Muscle of leg (tissue), 11 donors: Measurements from ENCODE around the gene ARHGEF10L. TPM values are rescaled to one million over a fixed set of nuclear protein-coding genes. Genes with fewer than 3 reads are reported as not detected.

Experiments
- DNase-seq: peaks from one replicate; pipeline ENCODE4 v3.0.0; 2013
- H3K27ac ChIP-seq: one replicate; pipeline ENCODE4 v1.5.1; 2013; ENCODE audit warnings: mild to moderate bottlenecking, low read length, control low read depth
- H3K27me3 ChIP-seq: one replicate; pipeline ENCODE4 v1.6.1; 2013; ENCODE audit warnings: low read length; ENCODE audit not compliant: control insufficient read depth, insufficient read depth
- H3K36me3 ChIP-seq: one replicate; pipeline ENCODE4 v1.6.1; 2013; ENCODE audit warnings: low read length; ENCODE audit not compliant: control insufficient read depth, insufficient read depth
- H3K4me1 ChIP-seq: one replicate; pipeline ENCODE4 v1.6.1; 2013; ENCODE audit warnings: low read length; ENCODE audit not compliant: control insufficient read depth, insufficient read depth
- H3K4me3 ChIP-seq: one replicate; pipeline ENCODE4 v1.5.1; 2013; ENCODE audit warnings: low read length, control low read depth
- H3K9me3 ChIP-seq: replicated peaks from 2 replicates; pipeline ENCODE4 v1.6.1; 2013; ENCODE audit warnings: low read depth, low read length; ENCODE audit not compliant: control insufficient read depth
- WGBS: methylation state at CpG from one replicate; pipeline ENCODE4 v1.1.5; 2013; ENCODE audit warnings: missing lambda C conversion rate; ENCODE audit not compliant: insufficient coverage; 5-methylcytosine and 5-hydroxymethylcytosine counted together
- polyA plus RNA-seq, 8 donors: library from polyadenylated mRNA; unstranded; fragments of 120-200 nt; gene quantifications; one replicate each; pipeline versions ENCODE4 v1.2.1 to v1.2.3, GENCODE V29; 2013; ENCODE audit warnings: inconsistent platforms in 1 of 8, low replicate concordance in 1 of 8; ENCODE audit not compliant: insufficient read length in 8 of 8, insufficient read depth in 1 of 8
- total RNA-seq: library from RNA; stranded (reverse); fragments of 120-200 nt; gene quantifications from one replicate; pipeline ENCODE4 v1.2.4, GENCODE V29; 2013

Gene ARHGEF10L
- total and polyA plus RNA-seq, 9 donors: 14.1 to 24.5 (median 22.4) TPM

GRCh38 chr1:17632106-17632505 is 92.6 kb downstream of the ARHGEF10L start:
- peaks cover 12% of the 10 kb centered on the region for H3K4me1 ChIP-seq
- no peak overlapping the region for H3K4me3 ChIP-seq
- 92% methylated on average over 13 of the region's 19 CpGs for WGBS
- no peaks in the 10 kb centered on the region for H3K9me3 ChIP-seq
- DNase-seq: no peak
- no peaks in the 10 kb centered on the region for H3K27me3 ChIP-seq
- peaks cover 81% of the 10 kb centered on the region for H3K36me3 ChIP-seq
- no peak overlapping the region for H3K27ac ChIP-seq

GRCh38 chr1:17632541-17633184 is 93.2 kb downstream of the ARHGEF10L start:
- H3K27ac ChIP-seq: no peak overlapping the region
- peaks cover 77% of the 10 kb centered on the region for H3K36me3 ChIP-seq
- WGBS: 85% methylated on average over 7 of the region's 12 CpGs
- no peaks in the 10 kb centered on the region for H3K9me3 ChIP-seq
- peaks cover 12% of the 10 kb centered on the region for H3K4me1 ChIP-seq
- H3K4me3 ChIP-seq: no peak overlapping the region
- DNase-seq: no peak
- H3K27me3 ChIP-seq: no peaks in the 10 kb centered on the region

DNA sequence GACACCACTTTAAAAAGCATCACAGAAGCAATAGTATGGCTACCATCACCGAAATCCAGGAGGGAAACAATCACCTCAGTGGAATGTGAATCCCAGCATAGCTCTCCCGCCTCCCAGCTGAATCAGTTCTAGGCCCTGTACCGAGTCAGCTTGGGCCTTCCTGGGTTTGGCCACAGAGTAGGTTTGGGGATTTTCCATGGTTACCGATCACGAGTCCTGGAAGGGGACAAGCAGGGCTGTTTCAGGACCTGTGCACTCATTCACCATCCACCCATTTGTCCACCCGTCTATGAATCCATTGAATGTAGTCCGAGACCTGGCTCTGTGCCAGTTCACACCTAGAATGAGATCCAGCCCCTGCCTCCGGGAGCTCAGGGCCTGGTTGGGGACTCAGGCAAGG is 94.2 kb downstream of the ARHGEF10L start:
- Histone ChIP-seq H3K9me3 (no peaks in the 10 kb centered on the region), H3K27ac (no peak overlapping the region), H3K4me3 (no peak overlapping the region), H3K27me3 (no peaks in the 10 kb centered on the region), H3K36me3 (peaks cover 79% of the 10 kb centered on the region), H3K4me1 (peaks cover 12% of the 10 kb centered on the region)
- DNase-seq: no peak
- WGBS: 58% methylated on average over 6 of the region's 8 CpGs

GRCh38 chr1:17635276-17635675 is 95.8 kb downstream of the ARHGEF10L start:
- Histone ChIP-seq H3K27me3 (no peaks in the 10 kb centered on the region), H3K4me1 (peaks cover 4% of the 10 kb centered on the region), H3K9me3 (no peaks in the 10 kb centered on the region), H3K27ac (no peak overlapping the region), H3K4me3 (no peak overlapping the region), H3K36me3 (peaks cover 89% of the 10 kb centered on the region)
- no peak for DNase-seq
- WGBS: 89% methylated on average over 5 of the region's 5 CpGs

DNA sequence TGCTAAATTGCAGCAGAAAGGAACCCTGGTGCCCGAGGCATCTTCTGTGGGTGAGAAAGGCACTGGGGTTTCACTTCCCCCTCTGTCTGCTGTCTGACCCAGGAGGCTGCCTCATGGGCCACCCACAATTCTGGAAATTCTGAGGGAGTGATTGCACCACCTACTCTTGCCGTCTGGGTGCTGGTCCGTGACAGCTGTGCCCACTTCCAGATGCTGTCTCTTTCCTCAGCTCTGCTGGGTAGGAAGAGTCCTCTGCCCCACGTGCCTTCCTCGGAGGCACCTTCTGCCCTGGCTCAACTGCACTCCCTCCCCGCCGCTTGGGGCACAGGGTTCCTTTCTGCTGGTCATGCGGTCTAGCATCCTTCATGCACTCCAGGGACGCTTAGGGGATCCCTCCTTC is 96.3 kb downstream of the ARHGEF10L start:
- no peak overlapping the region for H3K27ac ChIP-seq
- WGBS: 84% methylated on average over 6 of the region's 9 CpGs
- no peaks in the 10 kb centered on the region for H3K9me3 ChIP-seq
- H3K27me3 ChIP-seq: no peaks in the 10 kb centered on the region
- H3K36me3 ChIP-seq: peaks cover 88% of the 10 kb centered on the region
- H3K4me3 ChIP-seq: no peak overlapping the region
- H3K4me1 ChIP-seq: no peaks in the 10 kb centered on the region
- peak; percentile 81 for DNase-seq

- H3K36me3 ChIP-seq: peaks cover 87% of the 10 kb centered on the region
- WGBS: 81% methylated on average over 3 of the region's 3 CpGs
- H3K4me3 ChIP-seq: no peak overlapping the region
- no peaks in the 10 kb centered on the region for H3K9me3 ChIP-seq
- no peaks in the 10 kb centered on the region for H3K27me3 ChIP-seq
- no peak for DNase-seq
- no peaks in the 10 kb centered on the region for H3K4me1 ChIP-seq
- H3K27ac ChIP-seq: no peak overlapping the region
Measured at GRCh38 chr1:17636612-17637011, 97.1 kb downstream of the ARHGEF10L start.

GRCh38 chr1:17637055-17637454 is 97.6 kb downstream of the ARHGEF10L start:
- 93% methylated on average over 4 of the region's 4 CpGs for WGBS
- H3K27me3 ChIP-seq: no peaks in the 10 kb centered on the region
- H3K27ac ChIP-seq: no peak overlapping the region
- no peak for DNase-seq
- H3K4me1 ChIP-seq: no peaks in the 10 kb centered on the region
- H3K36me3 ChIP-seq: peaks cover 84% of the 10 kb centered on the region
- H3K9me3 ChIP-seq: no peaks in the 10 kb centered on the region
- no peak overlapping the region for H3K4me3 ChIP-seq

GRCh38 chr1:17639703-17640340 is 100.3 kb downstream of the ARHGEF10L start:
- H3K4me3 ChIP-seq: no peak overlapping the region
- no peaks in the 10 kb centered on the region for H3K9me3 ChIP-seq
- H3K27me3 ChIP-seq: no peaks in the 10 kb centered on the region
- WGBS: 83% methylated on average over 10 of the region's 14 CpGs
- no peak for DNase-seq
- H3K4me1 ChIP-seq: no peaks in the 10 kb centered on the region
- no peak overlapping the region for H3K27ac ChIP-seq
- H3K36me3 ChIP-seq: peaks cover 73% of the 10 kb centered on the region

DNA sequence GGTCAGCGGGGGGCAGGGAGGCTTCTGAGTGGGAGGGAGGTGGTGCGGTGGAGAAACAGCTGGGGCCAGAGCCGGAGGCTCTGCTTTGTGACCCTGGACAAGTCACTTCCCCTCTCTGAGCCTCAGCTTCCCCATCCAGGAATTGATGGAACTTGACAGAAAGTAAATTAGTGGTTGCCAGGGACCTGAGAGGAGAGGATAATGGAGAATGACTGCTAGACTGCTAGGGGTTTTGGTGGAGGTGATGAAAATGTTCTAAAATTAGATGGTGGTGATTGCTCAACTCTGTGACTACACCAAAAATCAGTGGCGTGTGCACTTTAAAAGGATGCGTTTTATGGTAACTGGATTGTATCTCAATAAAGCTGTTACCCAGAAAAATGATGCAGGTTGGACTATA is 100.9 kb downstream of the ARHGEF10L start:
- Histone ChIP-seq H3K4me1 (no peaks in the 10 kb centered on the region), H3K36me3 (peaks cover 69% of the 10 kb centered on the region), H3K4me3 (no peak overlapping the region), H3K27ac (no peak overlapping the region), H3K9me3 (no peaks in the 10 kb centered on the region), H3K27me3 (no peaks in the 10 kb centered on the region)
- 73% methylated on average over 2 of the region's 5 CpGs for WGBS
- DNase-seq: no peak

DNA sequence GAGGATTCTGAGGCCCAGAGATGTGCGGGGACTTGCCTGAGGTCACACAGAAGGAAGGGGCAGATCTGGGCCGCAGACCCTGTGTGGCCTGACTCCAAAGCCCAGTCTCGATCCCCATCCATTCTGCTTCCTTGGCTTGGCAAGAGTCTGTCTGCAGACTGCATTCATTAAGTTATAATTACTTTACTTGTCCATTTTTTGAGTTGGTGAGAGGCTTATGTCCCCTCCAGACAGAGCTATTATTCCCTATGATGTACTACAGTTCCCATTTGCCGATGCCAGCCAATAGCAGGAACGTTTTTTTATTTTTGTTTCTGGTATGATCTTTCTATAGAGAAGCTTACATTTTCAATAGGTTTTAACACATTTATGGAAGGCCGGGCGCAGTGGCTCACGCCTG is 101.5 kb downstream of the ARHGEF10L start:
- no CpG with 5 or more reads among the region's 8 CpGs for WGBS

More for the DNA sequence above, 101.5 kb downstream of the ARHGEF10L start:
- H3K4me3 ChIP-seq: no peak overlapping the region
- no peak for DNase-seq
- no peaks in the 10 kb centered on the region for H3K27me3 ChIP-seq
- H3K27ac ChIP-seq: no peak overlapping the region
- H3K9me3 ChIP-seq: no peaks in the 10 kb centered on the region
- peaks cover 65% of the 10 kb centered on the region for H3K36me3 ChIP-seq
- no peaks in the 10 kb centered on the region for H3K4me1 ChIP-seq
